PC-9 (cell line): ENCODE data around the gene PTPN21.

Experiments used
- CTCF ChIP-seq: fragments of 200-600 bp; sonication (generic); conservative IDR thresholded peaks from 2 replicates; pipeline ENCODE4 v1.6.1; 2017; ENCODE audit warnings: mixed run types, antibody characterized with exemption, mild to moderate bottlenecking, moderate library complexity
- EZH2 ChIP-seq: fragments of 200-600 bp; sonication (generic); IDR thresholded peaks from 2 replicates; pipeline ENCODE4 v1.8.0; 2017; ENCODE audit warnings: antibody characterized with exemption, low read depth

- TF ChIP-seq CTCF (no peak), EZH2 (no peak)
These were observed 128.5 kb downstream of the PTPN21 start for GRCh38 chr14:88426271-88426670.
